ENCODE data around the gene MCM3AP. TPM values are rescaled to one million over a fixed set of nuclear protein-coding genes. Genes with fewer than 3 reads are reported as not detected.

Gene MCM3AP
- total RNA-seq, 4 donors from 2014 or later = 55.3 to 170 (median 95.2) TPM

DNA sequence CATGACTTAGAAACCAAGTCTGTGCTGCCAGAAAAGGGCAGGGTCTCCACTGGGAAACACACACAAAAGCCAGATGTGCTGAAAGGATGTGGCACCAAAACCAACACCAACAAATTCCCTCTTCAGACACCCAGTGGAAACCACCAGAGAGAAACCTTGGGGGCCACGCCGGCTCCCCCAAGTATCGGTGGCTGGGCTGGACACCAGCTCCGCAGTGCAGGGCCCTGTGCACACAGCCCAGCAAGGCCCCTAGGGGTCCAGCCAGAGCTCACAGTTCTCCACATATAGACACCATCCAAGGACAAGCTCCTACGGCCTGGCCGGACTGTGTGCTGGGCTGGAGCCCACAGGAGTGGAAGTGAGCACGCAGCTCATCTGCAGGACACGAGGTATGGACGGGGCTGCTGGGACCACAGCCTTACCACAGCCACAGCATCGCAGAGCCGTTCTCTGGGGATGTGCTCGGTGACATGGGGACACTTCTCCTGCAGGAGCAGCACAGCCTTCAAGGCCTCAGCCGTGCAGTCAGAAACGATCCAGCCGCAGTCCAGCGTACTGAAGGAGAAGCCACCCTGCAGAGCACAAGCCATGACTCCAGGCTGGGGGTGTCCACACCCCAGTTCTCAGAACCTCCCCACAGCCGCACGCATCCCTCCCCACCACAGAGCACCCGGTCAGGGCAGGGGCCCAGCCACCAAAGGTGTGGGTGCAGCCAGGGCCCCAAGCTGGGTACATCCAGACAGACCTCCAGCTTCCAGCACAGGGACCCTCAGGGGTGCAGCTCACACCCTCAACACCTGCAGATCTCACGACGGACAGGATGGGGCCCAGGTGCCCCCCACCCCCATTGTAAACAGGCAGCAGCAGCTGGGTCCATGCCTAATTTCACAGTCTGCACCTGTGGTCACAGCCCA lies 78.1 kb downstream of the MCM3AP start:
- TF ChIP-seq CTCF (IDR thresholded peaks at IDR 0.05; ENCODE audit: low read depth) = no peak

GRCh38 chr21:46206163-46207005 lies 79.0 kb downstream of the MCM3AP start:
- no peak for TF ChIP-seq CTCF (IDR thresholded peaks at IDR 0.05; ENCODE audit: low read depth)

- TF ChIP-seq CTCF (IDR thresholded peaks at IDR 0.05; ENCODE audit: low read depth) = no peak
Measured at GRCh38 chr21:46205766-46206162, 79.6 kb downstream of the MCM3AP start.

- no peak for TF ChIP-seq CTCF (IDR thresholded peaks at IDR 0.05; ENCODE audit: low read depth)
Measured at GRCh38 chr21:46205166-46205565, 80.2 kb downstream of the MCM3AP start.

- TF ChIP-seq CTCF (IDR thresholded peaks at IDR 0.05; ENCODE audit: low read depth) = no peak
Measured at GRCh38 chr21:46203203-46203600, 82.2 kb downstream of the MCM3AP start.

GRCh38 chr21:46202592-46203202 lies 82.7 kb downstream of the MCM3AP start:
- TF ChIP-seq CTCF (IDR thresholded peaks at IDR 0.05; ENCODE audit: low read depth) = no peak
